H1 (cell line): ENCODE results near the gene KDM2A. TPM values are rescaled to one million over a fixed set of nuclear protein-coding genes. Genes with fewer than 3 reads are reported as not detected.

ENCODE experiments used
- CTCF ChIA-PET: fragments of 300-600 bp; sonication (Branson Sonifier 250); formaldehyde crosslinking; loops from one replicate; lab custom pipeline; 2021; ENCODE audit not compliant: partially characterized antibody; lab: Charles Lee
- POLR2A ChIA-PET: fragments of 300-600 bp; sonication (Branson Sonifier 250); formaldehyde crosslinking; loops from one replicate; lab custom pipeline; 2021; ENCODE audit warnings: inconsistent platforms; ENCODE audit not compliant: partially characterized antibody; lab: Charles Lee
- DNase-seq, 2 experiments: peaks; one replicate each; pipeline versions ENCODE4 v3.0.0 to v3.0.0-alpha.2; 2010 to 2022; ENCODE audit warnings: low spot score in 2 of 2, low read depth in 1 of 2, mixed read lengths in 1 of 2
- FAIRE-seq: peaks from 2 replicates; lab custom pipeline; 2011; peaks lifted over from hg19 to GRCh38; lab: Jason Lieb, UNC
- H2AFZ ChIP-seq: 2 replicates; pipeline ENCODE4 v1.8.1; 2012; ENCODE audit warnings: low read length, inconsistent platforms
- H2AK5ac ChIP-seq: 2 replicates; pipeline ENCODE4 v1.6.1; 2013; ENCODE audit warnings: low read depth, low read length
- H2BK120ac ChIP-seq: replicated peaks from 2 replicates; pipeline ENCODE3; 2013; ENCODE audit warnings: low read depth, low read length, inconsistent platforms
- H2BK12ac ChIP-seq: 2 replicates; pipeline ENCODE4 v1.6.1; 2013; ENCODE audit warnings: low read depth, low read length
- H2BK15ac ChIP-seq: 2 replicates; pipeline ENCODE4 v1.6.1; 2013; ENCODE audit warnings: low read length
- H2BK20ac ChIP-seq: 2 replicates; pipeline ENCODE4 v1.6.1; 2013; ENCODE audit warnings: low read length
- H2BK5ac ChIP-seq: 2 replicates; pipeline ENCODE4 v1.6.1; 2013; ENCODE audit warnings: low read depth, low read length
- H3K14ac ChIP-seq: 2 replicates; pipeline ENCODE4 v1.6.1; 2013; ENCODE audit warnings: inconsistent platforms; ENCODE audit not compliant: insufficient read length
- H3K18ac ChIP-seq: 2 replicates; pipeline ENCODE4 v1.6.1; 2013; ENCODE audit warnings: low read length; ENCODE audit errors: extremely low read depth
- H3K23ac ChIP-seq: 2 replicates; pipeline ENCODE4 v1.6.1; 2013; ENCODE audit warnings: inconsistent platforms; ENCODE audit not compliant: insufficient read length
- H3K23me2 ChIP-seq: 2 replicates; pipeline ENCODE4 v1.6.1; 2013; ENCODE audit warnings: low read depth, low read length
- H3K27ac ChIP-seq: 2 replicates; pipeline ENCODE4 v1.6.1; 2011; ENCODE audit warnings: low read depth, low read length, inconsistent platforms
- H3K27me3 ChIP-seq, 4 experiments: replicated peaks in 1 of 4; 1 replicate in 1 of 4; 2 replicates in 3 of 4; pipeline versions ENCODE4 v1.6.1 to v1.8.1; 2011 to 2013; ENCODE audit warnings: low read length in 3 of 4, mild to moderate bottlenecking in 3 of 4, inconsistent platforms in 2 of 4, mixed read lengths in 2 of 4, moderate library complexity in 1 of 4; ENCODE audit not compliant: control insufficient read depth in 3 of 4, insufficient read depth in 3 of 4; ENCODE audit errors: extremely low read depth in 1 of 4
- H3K36me3 ChIP-seq, 4 experiments: 2 replicates each; pipeline versions ENCODE4 v1.6.1 to v1.8.1; 2011 to 2013; ENCODE audit warnings: mild to moderate bottlenecking in 4 of 4, low read length in 3 of 4, moderate library complexity in 2 of 4, control low read depth in 1 of 4, inconsistent platforms in 1 of 4; ENCODE audit not compliant: insufficient read depth in 4 of 4, control insufficient read depth in 2 of 4
- H3K4ac ChIP-seq: replicated peaks from 2 replicates; pipeline ENCODE3; 2013; ENCODE audit warnings: low read length, low read depth, mixed read lengths, inconsistent platforms; ENCODE audit not compliant: insufficient read length
- H3K4me1 ChIP-seq, 4 experiments: replicated peaks in 1 of 4; 1 replicate in 1 of 4; 2 replicates in 3 of 4; pipeline versions ENCODE4 v1.6.1 to v1.8.1; 2011 to 2013; ENCODE audit warnings: low read length in 3 of 4, inconsistent platforms in 2 of 4, mixed read lengths in 1 of 4; ENCODE audit not compliant: insufficient read depth in 4 of 4, control insufficient read depth in 3 of 4
- H3K4me2 ChIP-seq, 2 experiments: 2 replicates each; pipeline versions ENCODE4 v1.6.1 to v1.8.1; 2011 to 2013; ENCODE audit warnings: low read depth in 2 of 2, low read length in 2 of 2, control low read depth in 1 of 2, inconsistent platforms in 1 of 2, mild to moderate bottlenecking in 1 of 2; ENCODE audit not compliant: insufficient read depth in 1 of 2
- H3K4me3 ChIP-seq, 4 experiments: fragments of 200-600, 300-600 bp in 1 of 4; sonication (generic), shearing (Covaris generic), sonication (Bioruptor Twin) in 1 of 4; 2 replicates each; pipeline versions ENCODE4 v1.5.1 to v1.8.1; 2011 to 2016; ENCODE audit warnings: low read length in 4 of 4, low read depth in 3 of 4, control low read depth in 2 of 4, inconsistent platforms in 2 of 4, mild to moderate bottlenecking in 2 of 4, mixed read lengths in 1 of 4, moderate library complexity in 1 of 4; ENCODE audit not compliant: insufficient read depth in 2 of 4; ENCODE audit errors: extremely low read depth in 1 of 4
- H3K56ac ChIP-seq: replicated peaks from 2 replicates; pipeline ENCODE3; 2013; ENCODE audit warnings: low read depth, mild to moderate bottlenecking, mixed read lengths, low read length, inconsistent platforms; ENCODE audit not compliant: insufficient read length
- H3K79me1 ChIP-seq: 2 replicates; pipeline ENCODE4 v1.6.1; 2013; ENCODE audit warnings: low read depth, low read length, control low read depth
- H3K79me2 ChIP-seq, 2 experiments: 2 replicates each; pipeline versions ENCODE4 v1.6.1 to v1.8.1; 2012 to 2013; ENCODE audit warnings: low read length in 2 of 2, mild to moderate bottlenecking in 2 of 2, inconsistent platforms in 1 of 2; ENCODE audit not compliant: insufficient read depth in 2 of 2, control insufficient read depth in 1 of 2
- H3K9ac ChIP-seq, 4 experiments: replicated peaks in 1 of 4; 1 replicate in 1 of 4; 2 replicates in 3 of 4; pipeline versions ENCODE4 v1.6.1 to v1.8.1; 2011 to 2013; ENCODE audit warnings: low read depth in 3 of 4, low read length in 3 of 4, control low read depth in 2 of 4, mild to moderate bottlenecking in 2 of 4, moderate library complexity in 2 of 4, inconsistent platforms in 1 of 4; ENCODE audit errors: extremely low read depth in 1 of 4
- H3K9me3 ChIP-seq, 2 experiments: 2 replicates each; pipeline versions ENCODE4 v1.6.1 to v1.8.1; 2012 to 2013; ENCODE audit warnings: mild to moderate bottlenecking in 2 of 2, moderate library complexity in 2 of 2, control low read depth in 1 of 2, inconsistent platforms in 1 of 2, low read depth in 1 of 2, low read length in 1 of 2, mixed read lengths in 1 of 2; ENCODE audit not compliant: insufficient read depth in 2 of 2
- H4K20me1 ChIP-seq, 2 experiments: replicated peaks in 1 of 2; 2 replicates each; pipeline versions ENCODE3 to v1.8.1; 2011 to 2013; ENCODE audit warnings: inconsistent platforms in 2 of 2, low read length in 2 of 2, mild to moderate bottlenecking in 1 of 2; ENCODE audit not compliant: insufficient read depth in 2 of 2, control insufficient read depth in 1 of 2
- H4K5ac ChIP-seq: 2 replicates; pipeline ENCODE4 v1.6.1; 2013; ENCODE audit warnings: low read length, low read depth, mixed read lengths, inconsistent platforms; ENCODE audit not compliant: insufficient read length
- H4K8ac ChIP-seq: 2 replicates; pipeline ENCODE4 v1.8.0; 2013; ENCODE audit warnings: mild to moderate bottlenecking, moderate library complexity, low read length, inconsistent platforms; ENCODE audit not compliant: insufficient read depth; ENCODE audit errors: extremely low read depth
- H4K91ac ChIP-seq: replicated peaks from 2 replicates; pipeline ENCODE3; 2013; ENCODE audit warnings: low read length, mixed read lengths, inconsistent platforms; ENCODE audit not compliant: insufficient read length
- CEBPB ChIP-seq: IDR thresholded peaks from 2 replicates; pipeline ENCODE4 v1.6.1; 2012; ENCODE audit warnings: low read depth, low read length
- CREB1 ChIP-seq: IDR thresholded peaks from 2 replicates; pipeline ENCODE4 v1.6.1; 2012; ENCODE audit warnings: inconsistent platforms
- EZH2 ChIP-seq: fragments of 200-600 bp; sonication (generic); IDR thresholded peaks from 2 replicates; pipeline ENCODE4 v1.7.1; 2012; ENCODE audit warnings: low read depth, mild to moderate bottlenecking, moderate library complexity, low read length, inconsistent platforms; ENCODE audit not compliant: severe bottlenecking
- JUND ChIP-seq: IDR thresholded peaks from 2 replicates; pipeline ENCODE4 v1.6.1; 2011; ENCODE audit warnings: mild to moderate bottlenecking, improper control_type of control experiment, low read length
- KDM1A ChIP-seq: fragments of 200-600, 300-600 bp; sonication (generic); IDR thresholded peaks from 2 replicates; pipeline ENCODE4 v1.7.1; 2016; ENCODE audit warnings: mild to moderate bottlenecking, low read length, borderline replicate concordance
- KDM4A ChIP-seq: IDR thresholded peaks from one replicate; pipeline ENCODE4 v1.7.1; 2012; ENCODE audit warnings: low read depth, mild to moderate bottlenecking, moderate library complexity, low read length, inconsistent platforms; ENCODE audit not compliant: severe bottlenecking
- NANOG ChIP-seq: IDR thresholded peaks from 2 replicates; pipeline ENCODE4 v1.6.1; 2011; ENCODE audit warnings: low read length, low read depth, mild to moderate bottlenecking, inconsistent platforms; ENCODE audit not compliant: insufficient read depth, poor library complexity, severe bottlenecking
- RFX5 ChIP-seq: IDR thresholded peaks from 2 replicates; pipeline ENCODE4 v1.6.1; 2011; ENCODE audit warnings: low read depth, low read length, improper control_type of control experiment, borderline replicate concordance
- SIN3A ChIP-seq, 2 experiments: IDR thresholded peaks in 1 of 2; conservative IDR thresholded peaks in 1 of 2; 2 replicates each; pipeline ENCODE4 v1.6.1; 2011 to 2012; ENCODE audit warnings: low read length in 2 of 2, improper control_type of control experiment in 1 of 2, low read depth in 1 of 2, mild to moderate bottlenecking in 1 of 2
- SP2 ChIP-seq: IDR thresholded peaks from 2 replicates; pipeline ENCODE4 v1.6.1; 2012; ENCODE audit warnings: mild to moderate bottlenecking, low read length, inconsistent platforms
- SUZ12 ChIP-seq: fragments of 200-600 bp; sonication (generic); IDR thresholded peaks from 2 replicates; pipeline ENCODE4 v1.6.1; 2012; ENCODE audit warnings: mild to moderate bottlenecking, inconsistent platforms, low read length, moderate library complexity, mixed read lengths
- WGBS, 2 experiments: shearing (Covaris generic) in 1 of 2; methylation state at CpG; one replicate each; pipeline versions ENCODE4 v1.1.6 to v1.1.7; 2013 to 2015; ENCODE audit warnings: low lambda C conversion rate in 2 of 2, mixed read lengths in 2 of 2, inconsistent platforms in 1 of 2, low coverage in 1 of 2, missing lambda C conversion rate in 1 of 2; ENCODE audit not compliant: insufficient replicate concordance in 2 of 2, insufficient coverage in 1 of 2, insufficient read length in 1 of 2; ENCODE audit errors: extremely low coverage in 1 of 2, missing lambda C conversion rate in 1 of 2; 5-methylcytosine and 5-hydroxymethylcytosine counted together
- polyA plus RNA-seq, 7 experiments: library from polyadenylated mRNA; depleted of rRNA in 3 of 7; stranded (reverse) in 5 of 7; unstranded in 2 of 7; fragments of >200 nt in 5 of 7; fragments of 200-250 nt in 2 of 7; gene quantifications; 1 replicate in 5 of 7; 2 replicates in 1 of 7; 4 replicates in 1 of 7; pipeline versions ENCODE4 v1.2.1 to v1.2.3, GENCODE V29; 2011 to 2013; ENCODE audit warnings: missing spikeins in 2 of 7, mixed read lengths in 2 of 7
- total RNA-seq: library from RNA; stranded (reverse); fragmentation: NEBNext Ultra II Directional; extraction: Animal tissue kit (Norgen Biotek cat#: 25700); gene quantifications from 2 replicates; pipeline ENCODE4 v1.2.1, GENCODE V29; 2021
- TF ChIP-seq, protein P1 (sequence below), 3 experiments: IDR thresholded peaks; 1 replicate in 2 of 3; 2 replicates in 1 of 3; pipeline versions ENCODE4 v1.5.1 to v1.6.1; 2011; ENCODE audit warnings: low read length in 3 of 3, mild to moderate bottlenecking in 3 of 3, inconsistent platforms in 2 of 3, low read depth in 1 of 3, moderate library complexity in 1 of 3; ENCODE audit not compliant: insufficient read depth in 1 of 3; ENCODE audit errors: control extremely low read depth in 1 of 3

The KDM2A gene
- total and polyA plus RNA-seq, 2 of the 8 experiments (the other 6 are each of a cell fraction or from before 2014, with no cell fraction given), result 55.4 to 66.2 TPM

DNA sequence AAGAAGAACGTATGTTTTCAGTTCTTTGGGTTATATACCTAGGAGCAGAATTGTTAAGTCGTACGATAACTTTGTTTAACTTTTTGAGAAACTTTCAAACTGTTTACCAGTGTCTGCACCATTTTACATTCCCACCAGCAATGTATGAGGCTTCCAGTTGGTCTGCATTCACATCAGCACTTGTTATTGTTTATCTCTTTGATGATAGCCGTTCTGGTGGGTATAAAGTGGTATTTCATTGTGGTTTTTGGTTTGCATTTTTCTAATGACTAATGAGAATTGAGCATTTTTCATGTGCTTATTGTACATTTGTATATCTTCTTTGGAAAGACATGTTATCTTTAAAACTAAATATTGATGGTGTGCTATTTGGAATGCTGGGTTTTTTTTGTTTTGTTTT is 59.8 kb downstream of the KDM2A start:
- Histone ChIP-seq H3K79me1 (no peaks in the 10 kb centered on the region), H2BK15ac (no peak overlapping the region), H4K20me1 (peaks cover 4 to 9% of the 10 kb centered on the region in 2 experiments), H3K23me2 (no peaks in the 10 kb centered on the region), H2BK120ac (no peak overlapping the region), H3K14ac (no peak overlapping the region), H2BK5ac (no peak overlapping the region), H3K79me2 (peaks cover 0 to 51% of the 10 kb centered on the region in 2 experiments; a peak in 2 of 4 replicates), H4K8ac (no peak overlapping the region), H3K4me3 (no peak overlapping the region), H3K4me1 (no peaks in the 10 kb centered on the region), H2AFZ (no peak overlapping the region), H3K9ac (no peak overlapping the region), H3K27ac (no peak overlapping the region), H2BK20ac (no peak overlapping the region), H3K36me3 (peaks cover 8 to 23% (median 18%) of the 10 kb centered on the region in 4 experiments; a peak in 4 of 8 replicates), H3K9me3 (no peaks in the 10 kb centered on the region), H3K18ac (no peak overlapping the region), H3K56ac (no peak overlapping the region), H2BK12ac (no peak overlapping the region), H3K23ac (no peak overlapping the region), H3K27me3 (no peaks in the 10 kb centered on the region), H4K91ac (no peak overlapping the region), H4K5ac (no peak overlapping the region), H3K4ac (no peak overlapping the region), H3K4me2 (no peak overlapping the region), H2AK5ac (no peak overlapping the region)
- ChIA-PET CTCF (interaction anchor here (0.9 to 1.5 kb wide), 2 partner anchors 8 to 18 kb away, joined by 5 read pairs; no protein-coding TSS in a partner anchor), POLR2A (no interaction called here)
- WGBS, 2 experiments, result 84% methylated on average over 4 of the region's 4 CpGs; no CpG with 5 or more reads in 1 of the 2 experiments
- no peak for FAIRE-seq
- no peak for DNase-seq
- no peak for TF ChIP-seq CREB1
- no peak for TF ChIP-seq SIN3A (conservative IDR thresholded peaks at IDR 0.05 in 1 of 2, IDR thresholded peaks at IDR 0.05 in 1 of 2; ENCODE audit: low read depth in 1 of 2, low read length in 2 of 2)
- TF ChIP-seq, protein P1, sequence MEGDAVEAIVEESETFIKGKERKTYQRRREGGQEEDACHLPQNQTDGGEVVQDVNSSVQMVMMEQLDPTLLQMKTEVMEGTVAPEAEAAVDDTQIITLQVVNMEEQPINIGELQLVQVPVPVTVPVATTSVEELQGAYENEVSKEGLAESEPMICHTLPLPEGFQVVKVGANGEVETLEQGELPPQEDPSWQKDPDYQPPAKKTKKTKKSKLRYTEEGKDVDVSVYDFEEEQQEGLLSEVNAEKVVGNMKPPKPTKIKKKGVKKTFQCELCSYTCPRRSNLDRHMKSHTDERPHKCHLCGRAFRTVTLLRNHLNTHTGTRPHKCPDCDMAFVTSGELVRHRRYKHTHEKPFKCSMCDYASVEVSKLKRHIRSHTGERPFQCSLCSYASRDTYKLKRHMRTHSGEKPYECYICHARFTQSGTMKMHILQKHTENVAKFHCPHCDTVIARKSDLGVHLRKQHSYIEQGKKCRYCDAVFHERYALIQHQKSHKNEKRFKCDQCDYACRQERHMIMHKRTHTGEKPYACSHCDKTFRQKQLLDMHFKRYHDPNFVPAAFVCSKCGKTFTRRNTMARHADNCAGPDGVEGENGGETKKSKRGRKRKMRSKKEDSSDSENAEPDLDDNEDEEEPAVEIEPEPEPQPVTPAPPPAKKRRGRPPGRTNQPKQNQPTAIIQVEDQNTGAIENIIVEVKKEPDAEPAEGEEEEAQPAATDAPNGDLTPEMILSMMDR (IDR thresholded peaks at IDR 0.05; ENCODE audit: control extremely low read depth in 1 of 3, insufficient read depth in 1 of 3, low read depth in 1 of 3, low read length in 3 of 3), result no peak
- no peak for TF ChIP-seq RFX5
- TF ChIP-seq JUND, result no peak
- no peak for TF ChIP-seq CEBPB
- TF ChIP-seq NANOG, result no peak
- TF ChIP-seq KDM4A, result no peak
- no peak for TF ChIP-seq EZH2
- TF ChIP-seq KDM1A, result no peak
- no peak for TF ChIP-seq SP2
- no peak for TF ChIP-seq SUZ12
